DOHH2 (cell line): ENCODE results near the gene NLRC3.

Experiments used
- CTCF ChIP-seq: fragments of 200-600 bp; sonication (generic); IDR thresholded peaks from one replicate; pipeline ENCODE4 v1.5.1; 2014; ENCODE audit warnings: antibody characterized with exemption, mild to moderate bottlenecking, low read depth, low read length; ENCODE audit not compliant: poor library complexity, severe bottlenecking
- EZH2phosphoT487 ChIP-seq: fragments of 200-600 bp; sonication (generic); IDR thresholded peaks from 2 replicates; pipeline ENCODE4 v1.6.1; 2017; ENCODE audit warnings: borderline replicate concordance, mild to moderate bottlenecking, antibody characterized with exemption, low read length, moderate library complexity, mixed read lengths

DNA sequence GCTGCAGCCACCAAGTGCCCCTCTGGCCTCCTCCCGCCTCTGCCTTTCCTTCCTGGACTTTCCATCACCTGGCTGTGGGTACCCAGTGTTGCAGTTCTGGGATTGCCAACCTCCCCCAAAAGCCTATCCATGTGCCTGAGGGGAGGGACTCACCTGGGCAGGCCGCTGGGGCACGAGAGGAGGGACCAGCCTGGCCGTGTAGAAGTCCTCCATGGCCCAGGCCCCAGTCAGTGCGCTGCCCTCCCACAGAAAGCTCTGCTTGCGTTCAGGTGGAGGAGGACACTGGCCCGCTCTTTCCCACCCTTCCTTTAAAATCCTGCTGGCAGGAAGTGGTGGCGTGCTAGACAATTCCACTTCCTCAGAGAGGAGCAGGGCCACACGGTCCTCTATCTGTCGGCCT lies 20.0 kb upstream of the NLRC3 start:
- TF ChIP-seq CTCF (no peak), EZH2phosphoT487 (no peak)
